HG02973 (cell line): Measurements from ENCODE around the gene SLC38A1.
"Not testable (repeated sequence)": the region's sequence is repeated elsewhere in the genome, so short reads cannot be mapped to it uniquely, and the experiment has no call there.

Experiments used
- ATAC-seq: cut with Tn5 transposase; IDR thresholded peaks from one replicate; pipeline ENCODE4 v1.9.1; 2021; ENCODE audit warnings: moderate library complexity; ENCODE audit not compliant: unreplicated experiment

Gene SLC38A1

DNA sequence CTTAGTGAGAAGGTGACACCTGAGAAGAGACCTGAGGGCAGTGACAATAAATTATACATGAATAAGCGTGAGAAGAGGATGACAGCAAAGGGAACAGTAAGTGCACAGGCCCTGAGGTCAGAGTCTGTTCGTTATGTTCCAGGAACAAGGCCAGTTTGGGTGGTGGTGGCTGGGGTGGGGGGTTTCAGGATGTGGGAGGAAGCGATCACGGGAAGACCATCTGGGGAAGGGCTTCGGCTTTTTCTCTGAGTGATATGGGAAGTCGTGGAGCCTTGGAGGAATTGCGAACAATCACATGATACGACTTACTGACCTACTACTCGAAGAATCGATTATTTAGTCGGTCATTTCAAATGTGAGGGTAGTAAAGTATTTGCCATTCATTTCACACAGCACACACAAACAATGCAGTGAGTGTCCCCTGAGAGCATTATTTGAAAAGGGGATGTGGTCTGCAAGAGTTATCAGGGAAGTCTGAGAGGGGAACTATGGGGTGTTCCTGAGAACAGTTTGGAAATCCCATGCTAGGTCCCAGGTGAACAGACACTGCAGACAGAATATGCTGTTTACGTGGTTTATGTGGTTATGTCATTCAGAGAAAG lies 94.7 kb downstream of the SLC38A1 start:
- ATAC-seq: no peak

DNA sequence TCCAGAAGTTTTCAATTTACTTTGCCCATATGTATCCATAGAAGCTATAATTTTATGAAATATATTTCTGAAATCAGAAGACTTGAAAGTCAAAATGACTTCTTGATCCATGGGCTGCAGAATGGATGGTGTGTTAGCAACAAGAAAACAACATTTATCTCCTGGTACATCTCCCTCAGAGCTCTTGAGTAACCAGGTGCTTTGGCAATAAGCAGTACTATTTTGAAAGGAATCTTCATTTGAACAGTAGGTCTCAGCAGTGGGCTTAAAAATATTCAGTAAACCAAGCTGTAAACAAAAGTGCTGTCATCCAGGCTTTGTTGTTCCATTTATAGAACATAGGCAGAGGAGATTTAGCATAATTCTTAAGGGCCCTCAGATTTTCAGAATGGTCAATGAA lies 100.4 kb downstream of the SLC38A1 start:
- no peak for ATAC-seq

DNA sequence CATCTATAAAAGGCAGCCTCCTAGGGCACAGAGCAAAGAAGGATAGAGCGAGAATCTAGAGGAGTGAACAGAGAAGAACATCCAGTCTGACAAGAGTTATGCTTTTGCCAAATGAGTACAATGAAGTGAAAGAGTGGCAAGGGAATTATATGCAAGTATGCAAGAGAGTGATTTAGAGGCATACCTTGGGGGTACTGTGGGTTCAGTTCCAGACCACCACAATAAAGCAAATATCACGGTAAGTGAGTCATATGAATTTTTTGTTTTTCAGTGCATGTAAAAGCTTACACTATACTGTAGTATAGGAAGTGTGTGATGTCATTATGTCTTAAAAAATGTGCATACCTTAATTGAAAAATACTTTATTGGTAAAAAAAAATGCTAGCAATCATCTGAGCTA lies 101.4 kb downstream of the SLC38A1 start:
- no peak for ATAC-seq

DNA sequence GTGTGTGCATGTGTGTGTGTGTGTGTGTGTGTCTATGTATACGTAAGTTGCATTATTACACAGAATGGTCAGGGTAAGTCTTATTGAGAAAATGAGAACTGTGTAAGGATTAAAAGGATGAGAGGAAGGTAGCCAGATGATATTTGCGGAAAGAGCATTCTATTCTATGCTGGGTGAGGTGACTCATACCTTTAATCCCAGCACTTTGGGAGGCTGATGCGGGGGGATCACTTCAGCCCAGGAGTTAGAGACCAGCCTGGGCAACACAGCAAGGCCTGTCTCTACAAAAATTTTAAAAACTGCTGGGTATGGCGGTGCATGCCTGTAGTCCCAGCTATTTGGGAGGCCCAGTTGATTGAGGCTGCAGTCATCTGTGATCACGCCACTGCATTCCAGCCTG lies 103.7 kb downstream of the SLC38A1 start:
- ATAC-seq: no peak

DNA sequence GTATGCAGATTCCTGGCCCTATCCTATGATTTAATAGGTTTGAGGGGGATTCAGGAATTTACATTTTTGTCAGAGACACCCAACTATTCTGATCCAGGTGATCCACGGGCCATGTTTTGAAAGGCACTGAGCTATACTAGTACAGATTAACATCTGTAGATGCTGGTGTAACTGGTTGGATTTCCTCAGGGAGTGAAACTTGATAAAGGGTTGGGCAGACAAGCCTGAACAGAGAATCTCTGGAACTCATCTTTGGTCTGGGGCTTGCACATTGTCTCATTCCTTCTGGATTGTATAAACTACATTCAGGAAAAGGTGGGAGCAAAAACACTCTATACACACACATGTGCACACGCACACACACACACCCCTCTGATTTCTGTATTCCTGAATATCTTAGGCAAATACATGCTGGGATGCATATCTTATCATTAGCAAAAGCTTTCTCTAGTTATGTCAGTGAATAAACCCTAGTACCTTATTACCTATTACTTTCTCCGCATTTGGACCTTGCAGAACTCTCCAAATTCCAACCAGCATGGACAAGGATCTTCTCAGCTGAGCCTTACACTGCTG lies 104.6 kb downstream of the SLC38A1 start:
- ATAC-seq: no peak

DNA sequence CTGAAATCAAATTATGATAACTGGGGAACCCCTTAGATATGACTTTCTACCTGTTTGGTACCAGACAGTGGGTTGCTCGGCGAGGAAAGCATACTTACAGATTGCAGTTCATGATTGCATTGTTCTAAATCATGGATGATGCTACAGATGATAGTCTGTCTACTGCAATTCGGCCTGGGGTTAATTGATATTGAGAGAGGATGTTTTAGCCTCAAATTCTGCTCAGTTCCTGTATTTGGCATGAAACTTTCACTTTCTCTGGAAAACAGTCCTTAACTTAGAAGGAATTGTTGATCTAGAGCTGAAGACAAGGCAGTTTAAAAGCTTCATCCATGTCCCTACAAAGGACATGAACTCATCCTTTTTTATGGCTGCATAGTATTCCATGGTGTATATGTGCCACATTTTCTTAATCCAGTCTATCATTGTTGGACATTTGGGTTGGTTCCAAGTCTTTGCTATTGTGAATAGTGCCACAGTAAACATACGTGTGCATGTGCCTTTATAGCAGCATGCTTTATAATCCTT lies 106.2 kb downstream of the SLC38A1 start:
- ATAC-seq: not testable (repeated sequence)

DNA sequence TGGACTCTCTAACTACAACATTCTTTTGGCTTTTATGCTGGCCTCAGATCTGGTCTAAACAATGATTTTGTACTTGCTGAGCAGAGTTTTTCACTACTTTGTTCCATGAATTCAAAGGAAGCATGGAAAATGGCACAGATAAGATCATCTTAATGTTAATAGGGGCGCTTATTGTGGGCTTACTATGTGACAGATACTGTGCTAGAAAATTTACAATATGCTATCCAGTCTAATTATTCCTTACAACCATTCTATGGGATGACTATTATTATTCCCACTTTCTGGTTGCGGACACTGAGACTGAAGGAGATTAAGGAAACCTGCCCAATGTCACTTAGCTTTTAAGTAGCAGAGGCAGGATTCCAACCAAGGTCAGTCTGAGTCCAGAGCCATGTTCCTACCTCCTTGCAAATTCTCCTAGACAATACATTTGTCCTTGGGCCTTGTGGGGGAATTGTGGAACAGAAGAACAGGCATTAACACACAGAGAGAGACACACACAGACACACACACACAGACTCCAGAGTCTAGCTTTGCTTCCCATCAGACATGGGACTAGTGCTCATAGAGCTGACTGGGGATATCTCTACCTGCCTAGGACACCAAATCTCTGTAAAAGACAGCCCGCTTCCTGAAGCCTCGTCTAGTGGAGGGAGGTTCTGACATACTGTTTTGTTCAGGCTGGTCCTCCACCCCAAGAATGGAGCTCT lies 107.7 kb downstream of the SLC38A1 start:
- no peak for ATAC-seq

DNA sequence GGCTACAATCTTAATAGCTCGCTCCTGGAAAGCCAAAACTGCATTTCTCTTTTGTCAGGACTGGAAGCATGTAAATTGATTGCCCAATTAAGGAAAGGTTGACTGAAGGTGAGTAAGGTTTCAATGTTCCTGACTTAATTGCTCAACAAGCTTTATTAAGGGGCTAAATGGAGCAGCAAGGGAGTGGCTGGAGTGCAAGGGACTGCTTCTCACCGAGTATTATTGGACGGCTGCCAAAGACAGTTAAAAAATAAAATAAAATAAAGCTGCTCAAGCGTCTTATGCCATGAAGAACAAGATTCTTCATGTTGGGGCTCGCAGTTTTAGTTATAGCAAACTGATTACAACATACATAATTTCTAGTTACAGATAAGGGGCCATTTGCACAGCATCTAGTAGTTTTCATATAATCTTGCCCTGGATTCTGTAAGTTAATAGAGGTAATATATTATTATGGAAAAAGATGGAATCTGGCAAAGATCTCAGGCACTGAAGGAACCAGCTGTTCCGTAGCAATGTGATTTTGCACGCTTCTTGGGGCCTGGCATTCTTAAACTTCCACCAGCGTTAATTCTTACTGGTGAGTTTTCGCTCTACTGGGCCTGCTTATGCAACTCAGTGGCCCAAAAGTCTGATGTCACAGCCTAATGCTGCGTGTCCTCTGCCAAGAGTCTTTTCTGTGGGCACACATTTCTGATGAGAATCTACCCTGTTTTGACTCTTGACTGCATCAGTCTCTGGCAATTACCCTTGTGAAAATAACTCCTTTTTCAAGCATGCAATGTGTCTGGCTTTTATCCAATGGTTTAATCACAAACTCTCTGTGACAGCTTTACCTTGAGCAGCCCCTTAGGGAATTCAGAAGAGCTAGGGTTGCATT lies 108.5 kb downstream of the SLC38A1 start:
- ATAC-seq: no peak

DNA sequence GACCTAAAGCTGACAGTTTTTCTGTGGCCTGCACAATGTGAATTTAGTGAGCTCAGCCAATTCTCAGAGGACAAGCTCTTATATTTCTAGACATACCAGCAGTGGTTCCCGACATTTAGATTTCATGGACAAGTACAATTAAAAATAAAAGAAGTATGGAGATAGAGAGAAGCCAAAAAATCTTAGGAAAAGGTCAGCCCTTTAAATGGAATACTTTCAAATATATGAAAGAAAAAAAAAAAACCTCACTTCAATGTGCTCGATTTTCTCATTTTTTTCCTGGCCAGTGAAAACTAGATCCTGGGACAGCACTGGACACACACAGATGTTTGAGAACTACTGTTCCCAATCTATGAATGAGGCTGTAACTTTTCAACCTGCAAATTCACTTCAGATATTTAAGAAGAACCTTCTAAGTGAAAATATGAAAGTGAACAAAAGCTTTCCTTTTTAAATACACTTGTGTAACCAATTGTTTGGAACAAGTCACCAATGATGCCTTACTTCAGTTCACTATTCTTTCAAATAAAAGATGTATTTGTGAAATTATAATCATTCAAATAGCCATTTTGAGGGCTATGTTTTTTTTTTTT lies 109.4 kb downstream of the SLC38A1 start:
- no peak for ATAC-seq

DNA sequence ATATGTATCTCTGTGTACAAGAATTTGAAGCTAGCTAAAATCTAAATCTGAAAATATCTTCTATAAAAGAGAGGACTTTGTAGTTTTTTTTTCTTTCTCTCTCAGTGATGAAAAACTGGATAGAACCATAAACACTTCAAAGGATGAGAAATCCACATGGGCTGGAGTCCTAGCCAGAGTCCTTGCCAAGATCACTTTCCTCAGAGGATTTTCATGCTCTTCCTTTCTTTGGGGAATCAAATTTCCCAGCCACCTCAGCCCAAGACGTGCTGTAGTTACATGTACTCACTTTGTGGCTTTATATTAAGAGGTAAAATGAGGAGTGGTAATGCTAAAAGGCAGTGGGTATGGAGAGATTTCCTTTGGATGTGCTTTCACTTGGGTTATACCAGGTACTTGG lies 110.3 kb downstream of the SLC38A1 start:
- no peak for ATAC-seq

DNA sequence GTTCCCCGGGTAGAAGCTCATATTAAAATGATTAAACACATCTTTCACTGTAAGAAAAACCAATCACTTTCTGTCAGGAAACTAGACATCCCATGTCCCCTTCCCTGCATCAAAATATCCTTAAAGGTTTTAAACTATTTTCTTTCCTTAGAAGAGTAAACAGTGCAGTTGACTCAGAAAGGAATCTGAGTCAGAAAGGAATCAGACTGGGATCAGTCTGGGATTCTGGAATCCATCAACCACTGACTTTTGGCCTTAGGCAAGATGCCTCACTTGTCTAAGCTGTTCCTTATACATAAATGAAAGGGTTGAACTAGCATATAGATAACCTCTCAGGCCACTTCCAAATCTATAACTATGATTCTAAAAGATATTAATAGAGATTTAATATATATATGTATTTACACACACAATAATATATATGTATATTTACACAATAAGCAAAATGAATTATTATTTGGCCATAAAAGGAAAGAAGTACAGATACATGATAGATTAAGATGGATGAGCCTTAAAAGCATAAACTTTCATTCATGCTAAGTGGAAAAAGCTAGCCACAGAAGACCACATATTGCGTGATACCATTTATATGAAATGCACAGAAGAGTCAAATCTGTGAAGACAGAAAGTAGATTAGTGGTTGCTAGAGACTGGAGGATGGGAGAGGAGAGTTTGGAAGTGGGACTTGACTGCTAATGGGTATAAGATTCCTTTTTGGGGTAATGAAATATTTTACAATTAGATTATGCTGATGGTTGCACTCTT lies 114.4 kb downstream of the SLC38A1 start:
- ATAC-seq: no peak

DNA sequence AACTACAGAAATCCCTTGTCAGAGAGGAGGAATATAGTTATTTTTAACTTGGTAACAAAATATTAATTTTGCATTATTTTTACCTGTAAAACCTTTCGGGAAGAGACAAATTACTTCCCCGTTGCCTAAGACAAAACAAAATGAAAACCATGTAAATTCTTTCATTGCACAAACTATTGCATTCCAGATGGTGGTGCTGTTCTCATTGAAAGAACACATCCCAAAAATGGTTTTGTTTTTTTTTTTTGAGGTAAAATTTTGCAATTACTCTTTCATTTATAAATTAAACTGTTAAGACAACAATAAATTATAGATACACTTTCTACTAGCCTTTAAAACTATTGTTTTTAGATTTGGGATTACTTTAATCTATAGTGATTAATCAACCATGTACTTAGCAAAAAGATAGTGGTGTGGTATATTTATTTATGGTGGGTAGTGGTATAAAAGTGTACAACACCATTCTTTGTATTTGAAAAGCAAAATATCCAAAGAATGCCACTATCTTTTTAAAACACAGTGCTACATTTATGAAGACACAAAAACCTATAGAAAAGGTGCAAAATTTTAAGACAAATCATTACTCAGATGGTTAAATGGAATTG lies 115.5 kb downstream of the SLC38A1 start:
- no peak for ATAC-seq

DNA sequence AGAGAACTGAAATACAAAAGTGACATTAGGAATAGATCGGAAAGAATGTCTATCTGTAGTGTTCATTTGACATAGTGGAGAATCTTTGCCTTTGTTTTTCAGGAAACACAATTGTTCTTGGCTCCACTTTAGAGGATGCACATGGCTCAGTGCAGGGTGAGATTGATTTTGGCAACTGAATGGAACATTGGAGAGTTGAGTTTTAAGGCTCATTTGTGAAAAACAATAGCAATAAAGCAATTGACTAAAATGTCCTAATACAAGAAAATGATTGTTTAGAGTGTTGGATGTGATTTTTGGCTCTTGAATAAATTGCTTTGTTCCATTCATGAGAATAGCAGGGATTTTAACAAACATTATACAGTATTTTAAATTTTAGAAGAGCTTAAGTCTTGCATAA lies 116.4 kb downstream of the SLC38A1 start:
- no peak for ATAC-seq

DNA sequence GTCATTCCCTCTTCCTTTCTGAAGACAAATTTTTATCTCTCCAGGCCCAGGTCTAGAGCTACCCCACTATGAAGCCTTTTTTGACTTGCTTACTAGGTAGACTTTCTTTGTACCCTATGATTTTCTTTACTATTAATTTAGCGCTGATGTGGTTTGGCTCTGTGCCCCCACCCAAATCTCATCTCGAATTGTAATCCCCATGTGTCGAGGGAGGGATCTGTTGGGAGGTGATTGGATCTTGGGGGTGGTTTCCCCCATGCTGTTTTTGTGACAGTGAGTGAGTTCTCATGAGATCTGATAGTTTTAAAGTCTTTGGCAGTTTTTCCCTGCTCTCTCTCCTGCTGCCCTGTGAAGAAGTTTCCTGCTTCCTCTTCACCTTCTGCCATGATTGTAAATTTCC lies 118.1 kb downstream of the SLC38A1 start:
- no peak for ATAC-seq

DNA sequence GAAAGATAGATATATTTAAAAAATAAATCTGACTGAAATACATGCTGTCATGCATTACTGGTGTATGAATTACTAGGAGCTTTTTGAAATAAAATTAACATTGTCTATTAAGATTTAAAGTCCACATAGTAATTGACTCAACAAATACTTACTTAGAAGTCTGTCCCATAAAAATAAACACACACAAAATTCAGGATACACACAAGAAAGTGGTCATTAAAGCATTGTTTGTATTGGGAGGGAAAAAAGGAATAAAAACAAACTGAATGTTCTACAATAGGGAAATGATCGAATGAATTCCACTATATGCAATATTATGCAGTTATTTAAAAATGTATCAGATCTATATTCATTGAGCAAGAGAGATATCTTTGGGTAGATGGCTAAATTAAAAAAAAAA lies 118.9 kb downstream of the SLC38A1 start:
- no peak for ATAC-seq

DNA sequence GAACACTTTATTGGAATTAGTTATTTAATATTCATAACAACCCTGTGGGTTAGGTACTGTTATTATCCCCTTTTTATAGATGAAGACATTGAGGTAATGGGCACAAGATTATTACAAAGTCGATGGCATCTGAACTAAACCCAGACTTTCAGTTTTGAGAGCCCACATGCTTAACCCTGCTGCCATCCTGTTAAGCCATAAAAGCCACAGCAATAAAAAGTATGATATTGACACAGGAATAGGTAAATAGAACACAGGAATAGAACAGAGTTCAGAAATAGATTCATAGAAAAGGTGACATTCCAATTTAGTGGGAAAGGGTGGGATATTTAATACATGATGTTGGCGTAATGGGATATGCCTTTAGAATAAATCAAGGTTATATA lies 119.8 kb downstream of the SLC38A1 start:
- no peak for ATAC-seq

DNA sequence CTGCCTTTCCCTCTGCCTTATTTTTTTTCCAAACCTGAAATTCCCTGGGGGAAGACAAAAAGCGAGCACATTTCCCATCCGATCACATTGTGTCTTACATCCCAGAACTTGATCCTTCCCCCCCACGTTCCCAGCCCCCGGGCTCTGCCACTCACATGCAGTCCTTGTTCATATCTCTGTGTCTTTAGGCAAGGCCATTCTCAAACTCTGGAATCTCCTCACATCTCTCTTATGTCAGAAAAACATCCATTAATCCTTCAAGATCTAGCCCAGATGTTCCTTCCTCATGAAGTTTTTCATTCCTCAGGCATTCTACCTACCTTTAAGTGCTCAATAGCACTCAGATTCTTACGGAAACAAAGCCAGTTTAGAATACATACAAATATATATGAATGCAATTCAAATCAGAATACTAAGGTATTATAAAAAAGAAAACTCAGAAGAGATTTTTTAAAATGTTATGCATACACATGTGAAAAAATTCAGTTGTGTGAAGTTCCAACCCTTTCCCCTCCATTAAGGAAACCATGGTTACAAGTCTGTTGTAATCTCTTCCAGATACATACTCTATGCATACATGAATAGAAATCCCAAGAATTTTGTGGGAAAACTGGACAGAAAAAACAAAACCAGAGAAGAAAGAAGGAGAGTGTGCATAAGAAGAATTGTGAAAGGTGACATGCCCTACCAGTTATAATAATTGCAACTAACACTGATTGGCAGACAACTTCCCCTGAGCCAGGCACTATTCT lies 120.3 kb downstream of the SLC38A1 start:
- no peak for ATAC-seq

DNA sequence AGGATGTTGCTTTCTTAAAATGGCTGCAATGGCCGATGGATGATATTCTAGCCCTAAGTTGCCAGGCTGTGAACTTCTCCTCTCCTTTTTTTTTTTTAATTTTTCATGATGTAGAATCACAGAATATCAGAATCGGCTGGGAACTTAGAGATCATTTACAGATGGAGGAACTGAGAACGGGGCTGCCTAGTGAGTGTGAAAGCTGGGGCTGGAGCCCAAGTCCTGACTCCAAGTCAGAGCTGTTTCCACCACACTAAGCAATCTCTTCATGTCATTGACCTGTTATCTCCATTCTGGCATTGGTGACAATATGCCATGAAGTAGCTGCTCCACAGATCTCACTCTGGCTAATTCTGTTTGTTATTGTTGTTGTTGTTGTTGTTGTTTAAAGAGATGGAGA lies 121.7 kb downstream of the SLC38A1 start:
- ATAC-seq: no peak

DNA sequence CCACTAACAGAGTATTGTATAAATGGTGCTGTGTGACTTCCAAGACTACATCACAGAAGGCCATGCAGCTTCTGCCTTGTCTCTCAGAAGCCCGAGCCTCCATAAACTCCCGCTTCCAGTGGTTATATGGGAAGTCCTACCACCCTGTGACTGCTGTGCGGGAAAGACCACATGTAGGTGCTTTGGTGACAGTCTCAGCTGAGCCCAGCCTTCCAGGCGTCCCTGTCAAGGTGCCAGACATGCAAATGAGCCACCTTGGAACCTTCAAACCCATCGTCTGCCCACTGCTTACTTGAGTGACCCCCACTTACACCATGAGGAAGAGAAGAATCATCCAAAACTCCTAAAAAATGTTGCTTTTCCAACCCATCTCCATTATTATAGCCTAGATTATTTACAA lies 123.0 kb downstream of the SLC38A1 start:
- ATAC-seq: no peak
